Stimulated activated CD4-positive, alpha-beta T cell treated with anti-CD3 and anti-CD28 coated beads, Interleukin-4, amount 100 ng/mL, for 1 hour (primary cell): ENCODE results near the gene DNAAF8.

Source experiments
- DNase-seq: peaks from one replicate; pipeline ENCODE4 v3.0.0-alpha.2; 2020

The DNAAF8 gene

GRCh38 chr16:4695473-4696171 is 38.7 kb upstream of the DNAAF8 start:
- no peak for DNase-seq

- no peak for DNase-seq
Observed at GRCh38 chr16:4696172-4696904, 38.0 kb upstream of the DNAAF8 start.

GRCh38 chr16:4696905-4697847 is 37.2 kb upstream of the DNAAF8 start:
- DNase-seq, result no peak

GRCh38 chr16:4697848-4698291 is 36.5 kb upstream of the DNAAF8 start:
- no peak for DNase-seq

- no peak for DNase-seq
Observed at GRCh38 chr16:4698321-4699045, 35.9 kb upstream of the DNAAF8 start.

DNA sequence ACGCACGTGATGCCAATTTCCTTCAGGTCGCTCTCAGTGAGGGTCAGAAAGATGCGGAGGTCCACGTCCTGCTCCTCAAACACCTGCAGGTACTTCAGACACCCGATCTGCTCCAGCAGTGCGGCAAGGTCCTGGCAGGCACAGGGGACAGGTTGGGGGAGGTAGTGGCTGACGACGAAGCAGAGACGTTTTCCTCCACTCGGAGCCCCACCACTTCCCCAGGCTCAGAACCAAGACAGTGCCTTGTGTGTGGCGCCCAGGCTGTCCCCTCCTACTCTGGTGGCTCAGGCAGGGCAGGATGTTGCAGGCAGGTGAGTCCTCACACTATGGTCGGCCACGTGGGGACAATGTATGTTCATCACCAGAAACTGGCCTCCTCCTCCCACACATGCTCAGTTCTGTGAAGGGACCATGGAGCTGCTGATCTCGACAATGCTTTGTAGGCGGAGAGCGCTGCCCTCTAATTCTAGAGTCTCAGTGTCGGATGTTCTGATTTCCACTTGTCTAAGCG is 35.2 kb upstream of the DNAAF8 start:
- DNase-seq, result no peak

- no peak for DNase-seq
Observed at GRCh38 chr16:4700380-4700996, 33.8 kb upstream of the DNAAF8 start.

DNA sequence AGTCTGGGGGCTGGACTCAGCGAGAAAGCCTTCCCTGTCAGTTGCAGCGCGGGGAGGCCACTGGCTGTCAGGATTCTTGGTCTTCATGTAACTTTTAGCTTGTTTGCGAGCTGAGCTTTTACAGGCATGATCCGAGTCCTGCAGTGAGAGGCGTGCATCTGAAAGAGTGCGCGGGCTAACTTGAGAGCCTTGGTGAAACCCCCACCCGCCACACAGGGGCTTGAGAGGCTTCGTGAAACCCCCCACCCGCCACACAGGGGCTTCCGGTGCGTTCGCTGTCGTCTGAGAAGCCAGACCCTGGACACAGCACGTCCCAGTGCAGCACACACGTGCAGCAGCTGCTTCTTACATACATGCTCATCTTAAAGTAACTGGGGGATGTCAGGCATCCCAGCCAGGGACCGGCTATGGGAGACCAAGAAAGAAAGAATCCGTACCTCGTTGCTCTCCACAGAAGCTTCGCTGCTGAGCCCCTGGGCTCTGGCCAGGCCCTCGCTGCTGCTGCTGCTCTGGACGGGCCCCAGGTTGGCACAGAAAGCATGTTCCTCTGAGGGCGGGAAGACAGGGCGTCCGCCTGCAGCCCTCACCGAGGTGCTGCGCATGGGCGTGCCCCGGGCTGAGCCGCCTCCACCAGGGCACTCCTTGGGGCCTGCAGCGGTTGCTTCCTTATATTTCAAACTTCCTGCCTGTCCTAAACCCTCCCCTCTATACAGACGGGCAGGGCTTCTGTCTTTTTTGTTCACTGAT is 33.2 kb upstream of the DNAAF8 start:
- no peak for DNase-seq

DNA sequence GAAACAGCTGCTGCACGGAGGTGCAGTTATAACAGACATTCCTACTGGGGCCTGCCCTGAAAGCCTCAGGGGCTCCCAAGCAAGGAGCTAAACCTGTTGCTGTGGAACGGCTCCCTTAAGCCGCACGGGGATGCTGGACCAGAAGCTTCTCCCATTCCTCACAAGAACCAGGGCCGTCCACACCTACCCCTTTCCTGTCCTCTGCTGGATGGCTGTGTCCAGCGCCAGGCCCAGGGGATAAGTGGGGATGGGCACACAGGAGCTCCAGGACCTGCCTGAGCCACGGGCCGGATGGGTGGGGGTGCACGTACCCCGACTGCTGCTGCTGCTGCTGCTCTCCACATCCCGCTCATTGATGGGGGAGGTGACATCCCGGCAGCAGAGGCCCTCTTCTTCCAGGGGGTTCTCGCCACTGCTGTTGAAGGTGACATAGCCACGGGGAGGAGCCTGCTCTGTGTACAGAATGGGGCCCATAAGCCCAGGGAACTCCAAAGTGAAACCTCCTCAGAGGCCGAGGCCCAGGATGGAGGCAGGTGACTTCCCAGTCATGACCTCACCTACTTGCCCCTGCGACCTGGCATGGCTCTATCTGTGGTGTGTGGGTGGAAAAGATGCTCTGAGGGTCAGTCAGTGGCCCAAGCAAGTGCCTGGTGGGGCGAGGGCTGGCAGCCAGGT is 32.4 kb upstream of the DNAAF8 start:
- no peak for DNase-seq

DNA sequence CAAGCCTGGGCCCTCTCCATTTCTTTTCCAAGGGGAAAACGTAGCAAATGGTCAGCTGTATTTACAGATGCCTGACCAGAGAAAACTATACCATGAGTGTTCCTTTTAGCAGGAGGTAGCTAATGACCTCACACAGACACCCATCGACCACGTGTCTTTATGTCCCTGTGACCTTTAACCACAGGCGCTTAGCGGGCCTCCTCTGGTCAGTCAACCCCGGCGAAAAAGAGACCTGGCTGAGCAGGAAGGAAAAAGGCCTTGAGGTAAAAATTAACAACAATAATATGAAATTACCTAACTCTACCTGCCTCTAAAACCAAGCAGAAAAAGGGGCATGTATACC is 31.9 kb upstream of the DNAAF8 start:
- DNase-seq, result no peak

- no peak for DNase-seq
Observed at GRCh38 chr16:4703906-4704305, 30.4 kb upstream of the DNAAF8 start.

GRCh38 chr16:4704491-4704890 is 29.8 kb upstream of the DNAAF8 start:
- DNase-seq, result no peak

GRCh38 chr16:4704913-4705312 is 29.4 kb upstream of the DNAAF8 start:
- DNase-seq, result no peak

DNA sequence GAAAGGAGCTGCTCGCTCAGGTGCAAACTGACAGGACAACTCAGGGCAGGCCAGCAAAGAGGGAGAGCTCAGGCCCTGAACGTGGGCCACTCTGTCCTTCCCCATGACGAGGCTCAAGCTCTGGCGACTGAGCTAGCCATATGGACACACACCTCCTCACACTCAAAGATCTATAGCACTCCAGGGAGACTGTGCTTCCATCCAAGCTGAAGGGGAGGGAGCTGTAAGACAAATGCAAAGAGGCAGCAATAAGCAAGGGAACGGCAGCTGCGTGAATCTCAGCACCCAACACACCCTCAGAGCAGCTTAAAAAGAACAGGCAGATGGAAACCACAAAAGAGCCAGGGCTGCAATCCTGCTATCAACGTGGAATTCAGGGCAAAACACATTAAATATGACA is 27.5 kb upstream of the DNAAF8 start:
- no peak for DNase-seq

GRCh38 chr16:4709481-4709880 is 24.9 kb upstream of the DNAAF8 start:
- no peak for DNase-seq

- DNase-seq, result no peak
Observed at GRCh38 chr16:4713663-4714501, 20.5 kb upstream of the DNAAF8 start.

DNA sequence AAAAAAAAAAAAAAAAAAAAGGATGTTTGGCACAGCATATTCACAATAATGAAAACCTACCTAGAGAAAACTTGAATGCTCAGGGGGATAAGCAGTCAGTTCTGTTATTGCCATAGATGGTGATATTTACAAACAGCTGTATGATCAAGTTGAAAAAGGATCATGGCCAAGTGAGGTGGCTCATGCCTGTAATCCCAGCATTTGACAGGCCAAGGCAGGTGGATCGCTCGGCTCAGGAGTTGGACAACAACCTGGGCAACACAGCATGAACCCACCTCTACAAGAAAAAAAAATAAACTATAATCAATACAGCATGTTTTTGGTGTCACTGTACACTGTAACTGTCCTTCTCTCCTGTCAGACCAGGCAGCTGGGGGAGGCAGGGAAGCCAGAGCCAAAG is 19.3 kb upstream of the DNAAF8 start:
- DNase-seq, result no peak

GRCh38 chr16:4718466-4718865 is 15.9 kb upstream of the DNAAF8 start:
- DNase-seq, result no peak

DNA sequence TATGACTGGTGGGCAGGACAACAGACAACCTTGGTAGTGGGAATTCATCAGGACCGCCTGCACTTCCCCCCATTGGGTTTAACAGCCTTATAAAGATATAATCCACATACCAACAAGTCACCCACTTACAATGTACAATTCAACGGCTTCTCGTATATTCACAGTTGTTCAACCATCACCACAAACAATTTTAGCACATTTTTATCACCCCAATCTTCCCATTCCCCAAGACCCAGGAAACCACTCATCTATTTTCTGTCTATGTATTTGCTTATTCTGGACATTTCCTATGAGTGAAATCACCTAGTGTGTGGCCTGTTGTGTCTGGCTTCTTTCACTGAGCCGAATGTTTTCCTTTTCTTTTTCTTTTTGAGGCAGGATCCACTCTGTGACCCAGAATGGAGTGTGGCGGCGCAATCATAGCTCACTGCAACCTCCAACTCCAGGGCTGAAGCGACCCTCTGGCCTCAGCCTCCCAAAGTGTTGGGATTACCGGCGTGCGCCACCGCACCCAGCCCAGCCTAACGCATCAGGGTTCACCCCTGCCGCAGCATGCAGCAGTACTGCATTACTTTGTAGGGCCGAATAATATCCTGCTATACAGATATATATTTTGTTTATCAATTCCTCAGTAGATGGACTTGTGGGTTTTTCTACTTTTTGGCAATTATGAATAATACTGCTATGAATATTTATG is 11.1 kb upstream of the DNAAF8 start:
- DNase-seq, result no peak
